HUES64 (cell line): ENCODE data around the gene CCNJL.
"Not testable (repeated sequence)": the region's sequence is repeated elsewhere in the genome, so short reads cannot be mapped to it uniquely, and the experiment has no call there.

Experiments used
- H3K27ac ChIP-seq: 2 replicates; pipeline ENCODE4 v1.7.0; 2013; ENCODE audit warnings: low read depth, low read length, inconsistent platforms
- H3K27me3 ChIP-seq: 2 replicates; pipeline ENCODE4 v1.6.1; 2013; ENCODE audit warnings: mild to moderate bottlenecking, low read length; ENCODE audit not compliant: insufficient read depth
- H3K36me3 ChIP-seq: 2 replicates; pipeline ENCODE4 v1.6.1; 2013; ENCODE audit warnings: mild to moderate bottlenecking, low read length; ENCODE audit not compliant: insufficient read depth
- H3K4me1 ChIP-seq: 2 replicates; pipeline ENCODE4 v1.6.1; 2013; ENCODE audit warnings: mild to moderate bottlenecking, low read length, moderate library complexity; ENCODE audit not compliant: insufficient read depth
- H3K4me3 ChIP-seq: 2 replicates; pipeline ENCODE4 v1.5.1; 2013; ENCODE audit warnings: mild to moderate bottlenecking, low read length, moderate library complexity
- H3K9ac ChIP-seq: 2 replicates; pipeline ENCODE4 v1.6.1; 2013; ENCODE audit warnings: mild to moderate bottlenecking, low read depth, low read length
- H3K9me3 ChIP-seq: 2 replicates; pipeline ENCODE4 v1.6.1; 2013; ENCODE audit warnings: low read depth, low read length; ENCODE audit not compliant: insufficient read depth
- WGBS: fragments of 150-250, 120-280 bp; methylation state at CpG from one replicate; pipeline ENCODE4 v1.1.7; 2013; ENCODE audit warnings: missing lambda C conversion rate; 5-methylcytosine and 5-hydroxymethylcytosine counted together

CCNJL gene

DNA sequence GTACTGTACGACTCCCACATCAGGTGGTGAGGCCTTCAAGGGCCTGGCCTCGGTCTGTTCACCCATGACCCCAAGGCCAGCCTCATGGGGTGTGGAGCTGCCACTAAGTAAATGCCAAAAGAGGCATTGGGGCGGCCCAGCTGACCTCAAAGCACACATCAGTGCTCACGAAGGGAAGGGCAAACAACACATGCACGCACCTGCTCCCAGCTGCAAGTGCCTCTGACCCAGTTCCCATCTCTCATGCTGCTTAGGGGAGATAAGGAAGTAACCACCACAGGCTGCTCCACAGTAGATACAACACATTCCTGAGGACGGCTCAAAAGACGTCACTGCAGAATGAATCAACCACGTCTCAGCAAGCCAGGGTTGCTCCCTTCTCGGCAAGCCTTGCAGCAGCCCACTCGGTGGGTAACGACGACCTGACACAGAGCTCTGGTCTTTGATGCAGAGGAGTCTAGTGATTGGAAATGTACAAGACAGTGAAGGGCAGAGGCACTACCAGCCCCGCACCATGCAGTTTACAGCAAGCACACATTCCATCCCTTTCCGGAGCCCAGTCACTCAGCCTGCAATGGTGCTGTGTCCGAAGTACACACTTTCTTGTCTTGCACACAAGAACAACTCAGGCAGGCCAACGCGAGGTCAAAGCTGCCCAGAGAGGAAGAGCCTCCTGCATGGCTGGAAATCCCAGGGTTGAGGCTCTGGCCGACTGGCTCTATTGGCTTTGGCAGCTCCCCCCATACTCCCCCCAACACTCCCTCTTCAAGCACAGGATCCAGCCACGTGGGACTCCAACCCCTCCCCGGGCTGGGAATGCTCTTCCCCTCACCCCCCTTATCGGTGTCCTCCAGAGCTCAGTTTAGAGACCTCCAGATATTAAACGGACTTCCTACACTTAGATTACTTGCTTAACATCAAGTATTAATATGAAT lies 51.2 kb downstream of the CCNJL start:
- H3K9ac ChIP-seq: no peak overlapping the region
- H3K9me3 ChIP-seq: no peaks in the 10 kb centered on the region
- WGBS: 77% methylated on average over 22 of the region's 22 CpGs
- H3K4me1 ChIP-seq: peaks cover 37% of the 10 kb centered on the region
- no peaks in the 10 kb centered on the region for H3K27me3 ChIP-seq
- H3K4me3 ChIP-seq: no peak overlapping the region
- H3K36me3 ChIP-seq: peaks cover 22% of the 10 kb centered on the region
- H3K27ac ChIP-seq: peak overlapping the region; percentile 50; the same call in 1 of the 2 replicates

DNA sequence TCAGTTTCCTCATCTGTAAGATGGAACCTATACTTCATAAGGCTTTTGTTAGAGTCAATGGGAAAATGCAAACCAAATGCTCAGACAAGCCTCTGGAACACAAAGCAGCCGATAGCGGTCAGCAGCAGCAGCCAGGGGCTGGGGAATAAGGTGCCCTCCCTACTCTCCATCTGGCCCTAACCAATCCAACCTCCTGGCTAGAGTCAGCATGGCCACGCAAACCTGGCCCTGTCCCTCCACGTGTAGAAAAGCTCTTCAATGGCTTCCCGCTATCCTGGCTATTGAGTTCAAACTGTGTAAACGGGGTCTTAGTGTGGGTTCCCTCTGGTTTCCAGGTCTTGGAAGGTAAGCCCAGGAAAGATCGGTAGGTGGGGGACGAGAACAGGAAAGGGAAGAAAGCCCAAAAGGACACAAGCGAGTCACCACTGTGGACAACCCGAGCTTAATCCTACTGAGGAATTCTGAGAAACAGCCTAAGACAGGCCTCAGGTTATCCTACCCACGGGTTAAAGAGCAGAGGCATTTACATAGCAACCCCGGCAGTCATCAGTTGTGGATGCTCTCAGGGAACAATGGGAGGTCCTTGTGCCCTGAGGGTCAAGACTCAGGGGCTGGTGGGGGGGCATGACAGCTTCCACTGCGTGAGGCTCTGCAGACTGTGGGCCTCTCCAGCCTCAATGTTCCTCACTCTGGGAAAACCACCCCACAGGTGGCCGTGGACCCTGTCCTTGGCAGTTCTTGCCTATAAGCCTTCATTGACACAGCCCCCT lies 52.2 kb downstream of the CCNJL start:
- Histone ChIP-seq H3K9ac (no peak overlapping the region), H3K36me3 (peaks cover 31% of the 10 kb centered on the region), H3K4me1 (peaks cover 34% of the 10 kb centered on the region), H3K4me3 (no peak overlapping the region), H3K9me3 (no peaks in the 10 kb centered on the region), H3K27me3 (no peaks in the 10 kb centered on the region), H3K27ac (peak overlapping the region; percentile 50; the same call in 1 of the 2 replicates)
- 72% methylated on average over 14 of the region's 14 CpGs for WGBS

DNA sequence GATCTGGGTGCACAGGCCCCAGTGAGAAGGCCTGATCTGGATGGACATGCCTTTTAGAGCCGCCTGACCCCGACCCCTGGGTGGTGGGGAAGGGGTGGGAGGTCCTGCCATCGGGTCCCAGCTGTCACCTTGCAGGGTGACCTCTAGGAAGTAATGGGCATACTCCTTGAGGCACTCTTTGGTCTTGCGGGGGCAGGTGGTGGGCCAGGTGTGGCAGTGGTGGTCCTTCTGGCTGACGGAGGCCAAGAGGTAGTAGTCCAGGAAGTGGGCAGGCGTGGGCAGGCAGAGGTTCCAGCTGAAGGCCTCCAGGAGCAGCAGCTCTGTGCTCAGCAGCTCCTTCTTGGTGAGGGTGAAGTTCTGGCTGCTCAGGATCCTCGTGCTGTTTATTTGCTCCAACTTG lies 53.0 kb downstream of the CCNJL start:
- Histone ChIP-seq H3K4me3 (no peak overlapping the region), H3K27ac (no peak overlapping the region), H3K27me3 (no peaks in the 10 kb centered on the region), H3K4me1 (peaks cover 34% of the 10 kb centered on the region), H3K9me3 (no peaks in the 10 kb centered on the region), H3K9ac (no peak overlapping the region), H3K36me3 (peaks cover 38% of the 10 kb centered on the region)
- 96% methylated on average over 7 of the region's 7 CpGs for WGBS

DNA sequence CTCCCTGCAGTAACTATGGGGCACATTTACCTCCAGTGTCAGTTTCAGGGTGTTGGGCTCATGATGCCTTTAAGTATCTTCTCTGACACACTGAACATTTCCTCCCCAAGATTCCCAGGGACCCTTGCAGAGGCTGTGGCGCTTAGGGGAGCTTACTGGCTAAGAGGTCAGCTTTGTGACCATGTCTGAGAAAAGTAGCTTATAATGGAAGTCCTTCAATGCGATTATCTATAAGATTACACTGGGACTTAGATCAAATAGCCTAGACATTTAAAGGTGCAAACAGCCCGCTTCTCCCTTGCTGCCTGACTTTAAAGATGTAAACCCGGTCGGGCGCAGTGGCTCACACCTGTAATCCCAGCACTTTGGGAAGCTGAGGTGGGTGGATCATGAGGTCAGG lies 57.7 kb downstream of the CCNJL start:
- 96% methylated on average over 6 of the region's 6 CpGs for WGBS
- Histone ChIP-seq H3K9ac (no peak overlapping the region), H3K9me3 (no peaks in the 10 kb centered on the region), H3K27ac (no peak overlapping the region), H3K36me3 (peaks cover 74% of the 10 kb centered on the region), H3K4me1 (0 out of 2 replicates have a peak, but pooled peaks cover 3% of the 10 kb centered on the region), H3K4me3 (no peak overlapping the region), H3K27me3 (no peaks in the 10 kb centered on the region)

DNA sequence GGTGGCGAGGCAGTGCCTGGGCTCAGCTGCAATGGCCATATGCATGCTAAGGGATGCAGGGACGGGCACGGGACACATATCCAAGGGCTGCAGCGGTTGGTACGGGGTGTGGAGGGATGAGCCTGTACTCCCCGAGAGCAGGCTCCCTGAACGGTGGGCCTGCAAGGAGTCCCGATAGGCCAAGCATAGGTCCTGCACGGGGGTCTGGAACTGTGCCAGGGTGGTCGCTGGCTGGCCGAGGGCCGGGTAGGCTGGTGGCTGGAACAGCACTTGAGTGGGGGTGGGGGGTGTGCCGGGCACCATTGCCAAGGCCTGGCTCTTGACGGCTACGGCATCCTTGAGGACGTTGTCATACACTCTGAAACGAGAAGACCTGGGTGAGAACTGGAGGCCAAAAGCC lies 58.9 kb downstream of the CCNJL start:
- no peak overlapping the region for H3K4me3 ChIP-seq
- H3K27ac ChIP-seq: no peak overlapping the region
- H3K4me1 ChIP-seq: 0 out of 2 replicates have a peak, but pooled peaks cover 3% of the 10 kb centered on the region
- WGBS: 94% methylated on average over 17 of the region's 17 CpGs
- no peak overlapping the region for H3K9ac ChIP-seq
- H3K9me3 ChIP-seq: no peaks in the 10 kb centered on the region
- no peaks in the 10 kb centered on the region for H3K27me3 ChIP-seq
- peaks cover 64% of the 10 kb centered on the region for H3K36me3 ChIP-seq

DNA sequence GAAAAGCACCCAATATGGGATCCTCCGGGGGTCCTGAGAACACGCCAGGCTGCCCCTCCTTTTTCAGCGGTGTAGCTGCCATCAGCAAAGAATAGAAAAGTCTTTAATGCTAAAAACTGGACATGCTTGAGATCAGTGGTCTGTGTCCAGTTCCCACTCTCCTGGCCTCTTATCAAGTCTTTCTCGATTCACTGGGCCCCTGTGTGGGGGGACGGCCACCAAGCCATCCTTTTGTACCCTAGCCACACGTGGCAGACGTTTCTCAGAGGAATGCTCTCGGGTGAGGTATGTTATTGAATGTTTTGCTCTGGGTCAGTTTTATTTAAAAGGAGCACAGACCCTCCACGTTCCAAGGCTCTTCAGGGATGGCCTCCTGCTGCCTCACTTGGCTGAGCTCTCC lies 59.4 kb downstream of the CCNJL start:
- Histone ChIP-seq H3K4me3 (no peak overlapping the region), H3K27me3 (no peaks in the 10 kb centered on the region), H3K36me3 (peaks cover 59% of the 10 kb centered on the region), H3K9me3 (no peaks in the 10 kb centered on the region), H3K9ac (no peak overlapping the region), H3K4me1 (0 out of 2 replicates have a peak, but pooled peaks cover 3% of the 10 kb centered on the region), H3K27ac (no peak overlapping the region)
- WGBS: 89% methylated on average over 9 of the region's 9 CpGs

DNA sequence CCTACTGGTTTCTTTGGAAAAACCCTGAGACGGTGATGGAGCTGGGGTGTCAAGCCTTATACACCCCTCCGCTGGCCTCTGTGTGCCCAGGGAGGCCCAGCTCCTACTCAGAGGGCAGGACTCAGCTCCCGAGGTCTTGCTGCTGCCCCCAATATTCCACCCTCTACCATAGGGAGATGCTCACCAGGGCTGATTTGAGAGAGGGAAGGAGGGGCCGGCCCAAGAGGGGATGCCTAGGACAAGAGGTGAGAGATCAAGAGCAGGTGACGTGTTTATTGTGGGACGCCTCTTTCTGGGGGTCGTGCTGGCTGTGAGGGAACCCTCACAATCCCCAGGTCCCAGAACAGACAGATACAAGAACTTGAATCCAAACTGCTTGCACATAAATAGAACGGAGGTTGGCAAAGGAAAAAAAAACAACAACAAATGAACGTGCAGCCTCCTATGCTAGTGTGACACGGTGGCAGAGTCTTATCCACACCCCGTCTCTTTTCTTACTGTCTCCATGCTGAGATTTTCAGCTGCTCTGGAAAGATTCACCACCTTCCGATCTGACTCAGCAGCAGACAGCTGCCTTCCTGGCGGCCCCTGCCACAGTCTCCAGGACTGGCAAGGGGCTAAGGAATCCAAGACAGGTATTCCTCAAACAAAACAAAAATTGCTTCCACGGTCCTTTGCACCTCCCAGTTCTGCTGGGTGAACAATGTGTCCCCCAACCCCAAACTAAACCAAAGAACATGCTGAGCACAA lies 60.8 kb downstream of the CCNJL start:
- H3K27me3 ChIP-seq: no peaks in the 10 kb centered on the region
- no peak overlapping the region for H3K27ac ChIP-seq
- H3K9me3 ChIP-seq: no peaks in the 10 kb centered on the region
- 0 out of 2 replicates have a peak, but pooled peaks cover 3% of the 10 kb centered on the region for H3K4me1 ChIP-seq
- WGBS: 93% methylated on average over 13 of the region's 14 CpGs
- no peak overlapping the region for H3K4me3 ChIP-seq
- peaks cover 54% of the 10 kb centered on the region for H3K36me3 ChIP-seq
- no peak overlapping the region for H3K9ac ChIP-seq

DNA sequence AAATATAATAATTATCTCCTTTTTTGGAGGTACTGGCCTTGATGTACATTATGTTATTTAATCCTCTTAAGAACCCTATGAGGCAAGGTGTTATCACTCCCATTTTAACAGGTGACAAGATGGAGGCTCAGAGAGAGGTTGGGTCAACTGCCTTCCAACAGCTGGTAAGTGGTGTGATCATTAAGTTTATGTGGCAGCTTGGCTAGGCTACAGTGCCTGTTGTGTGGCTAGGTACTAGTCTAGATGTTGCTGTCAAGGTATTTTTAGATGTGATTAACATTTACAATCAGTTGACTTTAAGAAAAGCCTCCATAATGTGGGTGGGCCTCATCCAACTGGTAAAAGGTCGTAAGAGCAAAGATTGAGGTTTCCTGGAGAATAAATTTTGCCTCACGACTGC lies 61.5 kb downstream of the CCNJL start:
- H3K36me3 ChIP-seq: peaks cover 49% of the 10 kb centered on the region
- no peaks in the 10 kb centered on the region for H3K27me3 ChIP-seq
- H3K9ac ChIP-seq: no peak overlapping the region
- H3K4me3 ChIP-seq: no peak overlapping the region
- no peak overlapping the region for H3K27ac ChIP-seq
- 0 out of 2 replicates have a peak, but pooled peaks cover 3% of the 10 kb centered on the region for H3K4me1 ChIP-seq
- WGBS: 94% methylated on average over 2 of the region's 2 CpGs
- no peaks in the 10 kb centered on the region for H3K9me3 ChIP-seq

DNA sequence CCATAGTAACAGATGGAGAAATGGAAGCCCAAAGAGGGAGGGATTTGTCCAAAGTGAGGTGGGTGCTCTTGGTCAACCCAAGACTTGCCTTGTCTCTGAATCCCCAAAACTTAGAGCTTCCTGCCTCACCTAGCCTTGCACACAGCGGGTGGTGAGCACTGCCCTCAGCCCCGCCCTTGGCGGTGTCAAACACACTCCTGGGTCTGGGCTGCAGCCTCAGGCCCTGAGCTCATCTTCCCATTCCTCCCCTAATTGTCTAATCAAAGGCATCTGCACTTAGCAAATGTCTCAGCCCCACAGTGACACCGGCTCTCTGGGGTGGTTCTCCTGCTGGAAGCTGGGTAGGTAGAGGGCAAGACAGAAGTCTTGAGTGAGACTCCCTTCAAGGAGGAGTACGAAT lies 62.1 kb downstream of the CCNJL start:
- H3K4me3 ChIP-seq: no peak overlapping the region
- H3K27me3 ChIP-seq: no peaks in the 10 kb centered on the region
- no peaks in the 10 kb centered on the region for H3K9me3 ChIP-seq
- no peak overlapping the region for H3K9ac ChIP-seq
- no peak overlapping the region for H3K27ac ChIP-seq
- H3K36me3 ChIP-seq: peaks cover 43% of the 10 kb centered on the region
- WGBS: 90% methylated on average over 5 of the region's 5 CpGs
- 0 out of 2 replicates have a peak, but pooled peaks cover 5% of the 10 kb centered on the region for H3K4me1 ChIP-seq

DNA sequence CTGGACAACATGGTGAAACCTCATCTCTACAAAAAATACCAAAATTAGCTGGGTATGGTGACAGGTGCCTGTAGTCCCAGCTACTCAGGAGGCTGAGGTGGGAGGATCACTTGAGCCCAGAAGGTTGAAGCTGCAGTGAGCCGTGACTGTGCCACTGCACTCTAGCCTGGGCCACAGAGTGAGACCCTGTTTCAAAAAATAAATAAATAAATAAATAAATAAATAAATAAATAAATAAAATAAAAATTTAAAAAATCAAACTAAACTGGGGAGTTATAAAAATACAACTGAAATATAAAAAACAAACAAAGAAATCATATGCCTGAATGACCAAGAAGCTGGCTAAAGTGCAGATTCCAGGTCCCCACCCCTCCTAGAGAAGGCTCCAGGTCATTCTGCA lies 62.8 kb downstream of the CCNJL start:
- not testable (repeated sequence) for H3K27ac ChIP-seq, H3K4me3 ChIP-seq, H3K9ac ChIP-seq, H3K27me3 ChIP-seq, H3K4me1 ChIP-seq, H3K9me3 ChIP-seq
- WGBS: 100% methylated on average over 1 of the region's 1 CpG
- peaks cover 38% of the 10 kb centered on the region for H3K36me3 ChIP-seq
